Measurements from ENCODE around the gene PRR27.

DNA sequence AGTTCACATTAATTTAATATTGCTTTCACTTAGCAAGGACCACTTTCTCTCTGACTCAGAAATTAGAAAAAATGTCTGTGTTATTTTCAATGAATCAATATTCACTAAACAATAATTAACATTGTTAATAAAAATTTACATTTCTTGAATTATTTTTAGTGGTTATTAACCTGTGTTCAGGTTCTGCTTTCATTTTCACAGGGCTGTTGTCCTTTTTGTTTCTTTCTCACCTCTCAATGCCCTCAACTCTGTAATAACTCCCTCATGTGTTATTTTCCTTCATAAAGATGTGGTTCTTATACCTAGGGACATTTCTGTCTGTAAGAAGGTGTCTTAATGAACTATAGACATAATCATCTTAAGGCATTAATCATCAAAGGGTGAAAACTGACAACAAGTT is 43.1 kb upstream of the PRR27 start:
- TF ChIP-seq, protein P1, sequence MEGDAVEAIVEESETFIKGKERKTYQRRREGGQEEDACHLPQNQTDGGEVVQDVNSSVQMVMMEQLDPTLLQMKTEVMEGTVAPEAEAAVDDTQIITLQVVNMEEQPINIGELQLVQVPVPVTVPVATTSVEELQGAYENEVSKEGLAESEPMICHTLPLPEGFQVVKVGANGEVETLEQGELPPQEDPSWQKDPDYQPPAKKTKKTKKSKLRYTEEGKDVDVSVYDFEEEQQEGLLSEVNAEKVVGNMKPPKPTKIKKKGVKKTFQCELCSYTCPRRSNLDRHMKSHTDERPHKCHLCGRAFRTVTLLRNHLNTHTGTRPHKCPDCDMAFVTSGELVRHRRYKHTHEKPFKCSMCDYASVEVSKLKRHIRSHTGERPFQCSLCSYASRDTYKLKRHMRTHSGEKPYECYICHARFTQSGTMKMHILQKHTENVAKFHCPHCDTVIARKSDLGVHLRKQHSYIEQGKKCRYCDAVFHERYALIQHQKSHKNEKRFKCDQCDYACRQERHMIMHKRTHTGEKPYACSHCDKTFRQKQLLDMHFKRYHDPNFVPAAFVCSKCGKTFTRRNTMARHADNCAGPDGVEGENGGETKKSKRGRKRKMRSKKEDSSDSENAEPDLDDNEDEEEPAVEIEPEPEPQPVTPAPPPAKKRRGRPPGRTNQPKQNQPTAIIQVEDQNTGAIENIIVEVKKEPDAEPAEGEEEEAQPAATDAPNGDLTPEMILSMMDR (conservative IDR thresholded peaks at IDR 0.05): no peak
- TF ChIP-seq ZFX (IDR thresholded peaks at IDR 0.05): no peak

Data from C4-2B (cell line).